ENCODE results near the gene WDR35. TPM values are rescaled to one million over a fixed set of nuclear protein-coding genes. Genes with fewer than 3 reads are reported as not detected.
"Not testable (repeated sequence)": the region's sequence is repeated elsewhere in the genome, so short reads cannot be mapped to it uniquely, and the experiment has no call there.

The WDR35 gene
- total RNA-seq, 1 donor from 2014 or later, result 5.1 TPM

GRCh38 chr2:19949071-19949470, 40.8 kb downstream of the WDR35 start:
- ATAC-seq (no peak), DNase-seq (no peak)
- intact Hi-C loops (cut with micrococcal nuclease), result no loop called here

DNA sequence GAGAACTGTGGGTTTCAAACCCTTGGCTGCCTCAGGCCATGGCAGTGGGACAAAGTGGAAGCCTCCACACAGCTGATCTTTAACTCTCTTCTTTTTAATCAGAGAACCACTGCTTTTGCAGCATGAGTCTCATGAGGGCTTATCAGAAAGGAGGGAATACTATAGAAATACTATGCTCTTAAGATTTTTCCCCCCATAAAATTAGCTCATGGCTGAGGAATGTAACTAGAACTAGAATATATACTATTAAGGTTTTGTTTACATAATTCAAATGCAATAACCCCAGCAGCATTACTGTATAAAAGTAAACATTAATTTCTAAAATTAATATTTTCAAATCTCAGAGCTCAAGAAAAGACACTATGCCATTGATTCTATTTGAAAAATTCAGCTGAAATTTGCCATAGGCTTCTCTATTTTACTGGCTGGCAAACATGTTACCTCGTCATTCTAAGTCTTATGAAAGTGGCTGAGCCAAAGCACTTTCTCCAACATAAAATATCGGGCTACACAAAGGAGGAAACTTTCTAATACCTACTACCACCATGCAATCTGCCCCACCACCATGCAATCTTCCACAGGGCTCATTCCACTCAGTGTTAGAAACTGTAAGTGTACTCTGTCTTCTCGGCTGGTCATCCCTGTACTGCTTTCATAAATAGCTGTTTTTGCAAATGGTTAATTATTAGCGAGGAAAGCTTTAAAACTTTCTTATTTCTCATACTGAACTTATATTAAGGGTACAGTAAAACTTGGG, 42.5 kb downstream of the WDR35 start:
- no peak for ATAC-seq
- DNase-seq, result no peak
- intact Hi-C loops (cut with micrococcal nuclease), result no loop called here

GRCh38 chr2:19944205-19944845, 45.6 kb downstream of the WDR35 start:
- no peak for ATAC-seq
- DNase-seq, result no peak
- intact Hi-C loops (cut with micrococcal nuclease), result no loop called here

GRCh38 chr2:19943189-19943588, 46.7 kb downstream of the WDR35 start:
- DNase-seq (no peak), ATAC-seq (no peak)
- intact Hi-C loops (cut with micrococcal nuclease), result no loop called here

DNA sequence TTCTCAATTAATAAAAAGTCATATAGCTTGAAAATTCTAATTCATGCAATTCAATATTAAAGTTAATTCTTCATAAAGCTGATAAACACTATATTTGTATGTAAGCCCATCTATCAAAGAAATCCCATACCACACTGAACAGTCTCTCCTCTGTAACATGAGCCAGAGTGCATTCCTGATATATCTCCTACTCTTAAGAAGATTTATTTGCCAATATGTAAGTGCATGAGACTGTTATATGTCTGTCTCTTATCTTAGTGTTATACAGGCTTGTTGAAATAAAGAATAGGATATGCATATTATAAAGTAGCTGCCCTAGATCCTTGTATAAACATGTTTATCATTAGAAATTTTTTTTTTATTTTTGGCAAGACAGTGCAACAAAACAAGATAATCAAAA, 47.7 kb downstream of the WDR35 start:
- peak; percentile 53 for ATAC-seq
- intact Hi-C loops (cut with micrococcal nuclease), result no loop called here

GRCh38 chr2:19937004-19937403, 52.9 kb downstream of the WDR35 start:
- intact Hi-C loops (cut with micrococcal nuclease), result no loop called here
- ATAC-seq (no peak), DNase-seq (no peak)

More for the DNA sequence above, 47.7 kb downstream of the WDR35 start:
- no peak for DNase-seq

GRCh38 chr2:19936203-19936602, 53.7 kb downstream of the WDR35 start:
- no peak for ATAC-seq
- intact Hi-C loops (cut with micrococcal nuclease), result no loop called here
- DNase-seq, result no peak

- intact Hi-C loops (cut with micrococcal nuclease), result no loop called here
- no peak for DNase-seq
- ATAC-seq, result no peak
Observed at GRCh38 chr2:19933351-19933981, 56.4 kb downstream of the WDR35 start.

GRCh38 chr2:19932928-19933327, 57.0 kb downstream of the WDR35 start:
- no peak for ATAC-seq
- no peak for DNase-seq
- intact Hi-C loops (cut with micrococcal nuclease), result no loop called here

- ATAC-seq (no peak), DNase-seq (no peak)
- intact Hi-C loops (cut with micrococcal nuclease), result no loop called here
Observed at GRCh38 chr2:19929226-19929625, 60.7 kb downstream of the WDR35 start.

DNA sequence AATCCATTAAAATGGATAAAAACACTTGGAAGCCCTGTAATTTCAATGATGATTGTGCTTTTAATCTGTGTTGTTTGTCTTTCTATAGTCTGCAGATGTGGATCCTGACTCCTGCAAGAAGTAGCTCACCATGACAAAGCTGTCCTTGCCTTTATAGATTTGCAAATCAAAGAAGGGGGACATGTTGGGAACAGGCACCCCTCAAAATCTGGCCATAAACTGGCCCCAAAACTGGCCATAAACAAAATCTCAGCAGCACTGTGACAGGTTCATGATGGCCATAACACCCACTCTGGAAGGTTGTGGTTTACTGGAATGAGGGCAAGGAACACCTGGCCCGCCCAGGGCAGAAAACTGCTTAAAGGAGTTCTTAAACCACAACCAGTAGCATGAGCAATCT, 62.1 kb downstream of the WDR35 start:
- ATAC-seq; DNase-seq; intact Hi-C loops (cut with micrococcal nuclease): not testable (repeated sequence)

GRCh38 chr2:19924526-19924925, 65.4 kb downstream of the WDR35 start:
- ATAC-seq; DNase-seq; intact Hi-C loops (cut with micrococcal nuclease): not testable (repeated sequence)

- ATAC-seq; DNase-seq; intact Hi-C loops (cut with micrococcal nuclease): not testable (repeated sequence)
Observed at GRCh38 chr2:19922188-19922587, 67.7 kb downstream of the WDR35 start.

DNA sequence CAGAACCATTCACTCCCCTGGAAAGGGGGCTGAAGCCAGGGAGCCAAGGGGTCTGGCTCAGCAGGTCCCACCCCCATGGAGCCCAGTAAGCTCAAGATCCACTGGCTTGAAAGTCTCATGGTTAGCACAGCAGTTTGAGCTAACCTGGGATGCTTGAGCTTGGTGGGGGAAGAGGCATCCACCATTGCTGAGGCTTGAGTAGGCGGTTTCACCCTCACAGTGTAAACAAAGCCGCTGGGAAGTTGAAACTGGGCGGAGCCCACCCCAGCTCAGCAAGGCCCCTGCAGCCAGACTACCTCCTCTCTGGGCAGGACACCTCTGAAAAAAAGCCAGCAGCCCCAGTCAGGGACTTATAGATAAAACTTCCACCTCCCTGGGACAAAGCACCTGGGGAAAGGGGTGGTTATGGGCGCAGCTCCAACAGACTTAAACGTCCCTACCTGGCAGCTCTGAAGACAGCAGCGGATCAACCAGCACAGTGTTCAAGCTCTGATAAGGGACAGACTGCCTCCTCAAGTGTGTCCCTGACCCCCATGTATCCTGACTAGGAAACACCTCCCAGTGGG, 73.4 kb downstream of the WDR35 start:
- no peak for ATAC-seq
- no peak for DNase-seq
- intact Hi-C loops (cut with micrococcal nuclease), result no loop called here

DNA sequence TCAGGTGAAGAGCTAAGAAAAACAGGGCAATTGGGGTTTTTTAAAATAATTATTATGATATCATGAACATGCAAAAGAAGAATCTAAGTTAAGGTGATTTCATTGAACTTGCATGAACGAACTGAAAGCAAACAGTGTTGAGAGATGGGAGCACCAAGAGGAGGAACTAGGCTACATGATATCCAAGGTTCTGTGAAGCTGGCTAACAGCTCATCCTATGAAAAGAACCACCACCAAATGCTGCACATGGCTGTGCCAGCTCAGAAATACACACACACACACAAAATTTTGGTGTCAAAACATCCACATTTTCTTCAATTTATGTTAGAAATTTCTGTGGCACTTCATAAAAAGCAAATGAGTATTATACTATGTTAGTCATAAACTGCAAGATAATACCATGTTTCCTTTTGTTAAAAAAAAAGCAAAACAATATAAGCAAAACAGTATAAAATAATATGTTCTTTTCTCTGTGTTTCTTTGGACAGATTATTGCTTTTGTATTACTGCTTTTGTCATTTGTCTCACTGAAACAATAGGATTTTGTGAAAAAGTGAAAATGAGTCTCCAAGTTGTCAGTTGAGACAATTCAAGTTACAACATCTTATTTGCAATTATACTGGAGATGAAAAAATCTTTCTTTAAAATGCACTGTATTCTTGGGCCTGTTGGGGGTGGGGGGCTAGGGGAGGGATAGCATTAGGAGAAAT, 75.5 kb downstream of the WDR35 start:
- intact Hi-C loops (cut with micrococcal nuclease), result no loop called here
- ATAC-seq, result no peak

DNA sequence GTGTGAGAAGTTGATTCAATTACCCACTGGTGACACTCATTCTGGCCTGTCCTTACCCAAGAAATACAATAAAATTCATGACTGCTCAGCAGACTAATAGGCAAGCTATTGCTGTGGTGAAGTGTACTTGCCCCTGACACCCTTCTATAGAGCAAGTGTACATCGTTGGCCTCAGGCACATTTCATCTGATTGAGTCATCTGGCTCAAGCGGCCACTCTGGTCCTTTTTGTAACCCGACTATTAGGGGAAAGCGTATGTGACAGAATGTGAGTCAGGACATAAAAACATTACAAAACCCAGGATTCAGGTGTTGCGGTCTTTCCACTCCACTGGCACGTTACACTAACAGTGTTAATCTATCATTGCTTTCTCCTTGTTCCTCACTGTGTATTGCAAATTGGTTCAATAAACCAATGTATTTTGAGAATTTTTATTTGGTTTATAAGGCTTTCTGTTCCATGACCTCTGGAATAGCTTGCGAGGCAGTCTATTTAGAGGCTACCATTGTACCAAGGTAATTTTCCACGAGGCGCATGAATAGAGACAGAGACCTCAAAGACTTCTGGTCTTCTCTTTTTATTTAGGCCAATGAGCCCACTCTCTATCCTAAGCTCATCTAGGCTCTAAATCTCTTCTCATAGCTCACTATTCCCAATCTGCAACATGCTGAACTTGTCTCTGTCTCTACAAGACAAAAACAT, 77.9 kb downstream of the WDR35 start:
- ATAC-seq, result no peak
- intact Hi-C loops (cut with micrococcal nuclease), result no loop called here
- no peak for DNase-seq

More for the DNA sequence above, 75.5 kb downstream of the WDR35 start:
- DNase-seq, result no peak

GRCh38 chr2:19902216-19902740, 87.6 kb downstream of the WDR35 start:
- intact Hi-C loops (cut with micrococcal nuclease), result no loop called here
- DNase-seq (no peak), ATAC-seq (peak; percentile 17)

- peak; percentile 98 for ATAC-seq
- DNase-seq, result peak; percentile 96
- intact Hi-C loops (cut with micrococcal nuclease), result no loop called here
Observed at GRCh38 chr2:19901442-19902215, 88.3 kb downstream of the WDR35 start, which contains the start of gene TTC32. Gene TTC32 (minus strand): TSS chr2:19901983. CDS start chr2:19901854, 129 bp downstream.

Measured in left ventricle myocardium superior (tissue), 1 donor.